ENCODE data around the gene SPATA24. TPM values are rescaled to one million over a fixed set of nuclear protein-coding genes. Genes with fewer than 3 reads are reported as not detected.

The SPATA24 gene
- total RNA-seq, 4 donors from 2014 or later: 0.65 to 1.4 (median 0.71) TPM; not detected in 1

DNA sequence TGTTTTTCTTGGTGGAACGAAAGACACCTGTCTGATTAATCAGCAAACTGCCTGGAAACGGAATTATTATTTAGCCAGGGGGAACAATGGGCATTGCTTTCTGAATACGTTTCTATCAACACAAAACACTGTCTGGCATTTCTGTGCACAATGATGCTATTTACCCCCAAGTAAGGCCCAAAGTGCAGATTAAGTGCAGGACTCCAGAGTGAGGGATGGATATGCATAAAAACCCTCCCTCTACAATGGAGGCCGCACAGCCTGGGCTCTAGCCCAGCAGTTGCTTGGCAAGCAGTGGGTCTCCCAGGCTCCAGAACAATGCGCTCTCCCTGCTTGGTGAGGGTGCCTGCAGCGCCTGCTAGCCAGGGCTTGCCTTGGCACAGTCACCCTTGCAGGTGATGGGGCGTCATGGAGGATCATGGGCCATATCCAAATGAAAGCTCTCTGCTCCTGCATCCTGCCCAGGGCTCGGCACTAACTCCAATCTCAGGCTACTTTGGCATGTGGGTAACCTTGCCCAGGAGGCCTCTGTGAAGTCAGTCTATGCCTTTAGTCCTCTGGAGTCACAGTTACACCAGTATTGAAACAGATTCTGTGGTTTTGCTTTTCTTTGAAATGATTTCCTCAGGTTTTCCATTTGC is 11.5 kb upstream of the SPATA24 start:
- TF ChIP-seq, protein P1, sequence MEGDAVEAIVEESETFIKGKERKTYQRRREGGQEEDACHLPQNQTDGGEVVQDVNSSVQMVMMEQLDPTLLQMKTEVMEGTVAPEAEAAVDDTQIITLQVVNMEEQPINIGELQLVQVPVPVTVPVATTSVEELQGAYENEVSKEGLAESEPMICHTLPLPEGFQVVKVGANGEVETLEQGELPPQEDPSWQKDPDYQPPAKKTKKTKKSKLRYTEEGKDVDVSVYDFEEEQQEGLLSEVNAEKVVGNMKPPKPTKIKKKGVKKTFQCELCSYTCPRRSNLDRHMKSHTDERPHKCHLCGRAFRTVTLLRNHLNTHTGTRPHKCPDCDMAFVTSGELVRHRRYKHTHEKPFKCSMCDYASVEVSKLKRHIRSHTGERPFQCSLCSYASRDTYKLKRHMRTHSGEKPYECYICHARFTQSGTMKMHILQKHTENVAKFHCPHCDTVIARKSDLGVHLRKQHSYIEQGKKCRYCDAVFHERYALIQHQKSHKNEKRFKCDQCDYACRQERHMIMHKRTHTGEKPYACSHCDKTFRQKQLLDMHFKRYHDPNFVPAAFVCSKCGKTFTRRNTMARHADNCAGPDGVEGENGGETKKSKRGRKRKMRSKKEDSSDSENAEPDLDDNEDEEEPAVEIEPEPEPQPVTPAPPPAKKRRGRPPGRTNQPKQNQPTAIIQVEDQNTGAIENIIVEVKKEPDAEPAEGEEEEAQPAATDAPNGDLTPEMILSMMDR (IDR thresholded peaks at IDR 0.05): no peak
- no peak overlapping the region for H3K4me3 ChIP-seq (ENCODE audit: low read depth, poor library complexity, severe bottlenecking)
- intact Hi-C loops (cut with DNase I; ENCODE audit: low total_unique reads): no loop called here
- peak in 1 of 2 donors; percentile 81 for DNase-seq (ENCODE audit: low spot score in 2 of 2)
- 39 to 51% methylated on average over 8 of the region's 8 CpGs for WGBS, 2 donors

DNA sequence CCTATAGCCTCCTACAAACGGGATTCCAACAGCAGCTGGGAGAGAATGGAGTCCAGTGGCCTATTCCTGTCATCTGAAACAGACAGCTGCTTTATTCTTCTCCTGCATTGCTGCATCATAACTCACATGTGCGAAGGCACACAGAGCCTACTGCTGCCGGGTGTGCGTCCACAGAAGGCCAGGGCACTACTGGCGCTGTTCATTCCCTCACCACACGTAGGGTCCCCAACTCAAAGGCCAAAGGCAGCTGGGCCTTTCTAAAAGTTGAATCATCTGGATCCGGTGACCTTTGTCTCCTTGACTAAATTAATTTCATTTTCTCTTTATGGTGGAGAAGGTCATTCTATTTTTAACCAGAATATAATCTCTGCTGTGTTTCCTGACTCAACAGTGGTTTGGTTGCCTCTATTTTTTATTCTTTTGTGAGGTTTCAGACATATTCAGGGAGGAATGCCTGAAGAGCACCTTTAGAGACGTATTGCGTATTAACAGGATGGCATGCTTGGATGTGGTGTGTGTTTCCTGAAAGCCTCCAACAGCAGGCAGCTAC is 10.8 kb upstream of the SPATA24 start:
- DNase-seq (ENCODE audit: low spot score in 2 of 2): peak in 1 of 2 donors; percentile 48
- H3K4me3 ChIP-seq (ENCODE audit: low read depth, poor library complexity, severe bottlenecking): no peak overlapping the region
- intact Hi-C loops (cut with DNase I; ENCODE audit: low total_unique reads): no loop called here
- TF ChIP-seq, protein P1 (IDR thresholded peaks at IDR 0.05): no peak
- TF ChIP-seq POLR2A (IDR thresholded peaks at IDR 0.05): no peak
- 42 to 63% methylated on average over 9 of the region's 9 CpGs for WGBS, 2 donors

DNA sequence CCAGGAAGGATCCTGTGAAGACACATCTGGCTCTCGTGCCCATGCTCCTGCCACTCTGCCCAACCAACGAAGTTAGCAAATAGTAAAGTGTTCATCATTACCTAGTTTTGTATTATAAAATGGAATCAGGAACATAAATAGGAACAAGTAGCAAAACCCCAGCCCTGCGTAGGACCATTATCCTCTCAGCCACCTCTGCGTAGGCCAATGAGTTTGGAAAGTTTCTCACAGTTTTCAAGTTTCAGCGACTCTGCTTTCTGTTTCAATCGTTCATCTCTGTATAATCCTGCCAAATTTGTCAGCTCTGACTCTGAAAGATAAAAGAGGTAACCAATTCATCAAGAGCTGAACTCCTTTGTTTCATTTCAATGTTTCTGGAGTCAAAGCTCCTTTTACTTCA is 10.1 kb upstream of the SPATA24 start:
- intact Hi-C loops (cut with DNase I; ENCODE audit: low total_unique reads): no loop called here
- DNase-seq (ENCODE audit: low spot score in 2 of 2): peak in 1 of 2 donors; percentile 26
- 68 to 70% methylated on average over 6 of the region's 6 CpGs for WGBS, 2 donors
- H3K4me3 ChIP-seq (ENCODE audit: low read depth, poor library complexity, severe bottlenecking): no peak overlapping the region
- TF ChIP-seq POLR2A (IDR thresholded peaks at IDR 0.05): no peak
- TF ChIP-seq, protein P1 (IDR thresholded peaks at IDR 0.05): no peak

DNA sequence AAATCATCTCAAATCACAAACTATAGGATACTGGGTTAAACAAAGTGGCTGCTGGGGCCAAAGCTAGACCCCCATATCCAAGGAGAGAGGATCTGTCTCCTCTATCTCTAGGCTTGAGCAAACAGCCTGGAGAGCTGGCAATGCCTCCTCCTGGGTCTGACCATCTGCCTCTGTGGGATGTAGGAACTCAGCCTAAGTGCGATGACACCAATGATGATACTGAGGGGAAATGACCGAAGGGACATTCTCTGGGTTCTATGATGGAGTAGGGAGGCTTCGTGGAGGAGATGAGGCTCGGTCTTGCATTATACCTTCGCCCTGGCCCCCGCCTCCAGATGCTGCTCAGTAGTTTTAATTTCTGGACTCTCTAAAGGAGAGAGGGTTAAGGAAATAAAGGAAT is 9.3 kb upstream of the SPATA24 start:
- peak in 1 of 2 donors; percentile 61 for DNase-seq (ENCODE audit: low spot score in 2 of 2)
- 94 to 96% methylated on average over 6 of the region's 6 CpGs for WGBS, 2 donors
- no peak overlapping the region for H3K4me3 ChIP-seq (ENCODE audit: low read depth, poor library complexity, severe bottlenecking)
- TF ChIP-seq, protein P1 (IDR thresholded peaks at IDR 0.05): no peak
- TF ChIP-seq POLR2A (IDR thresholded peaks at IDR 0.05): no peak
- intact Hi-C loops (cut with DNase I; ENCODE audit: low total_unique reads): no loop called here

DNA sequence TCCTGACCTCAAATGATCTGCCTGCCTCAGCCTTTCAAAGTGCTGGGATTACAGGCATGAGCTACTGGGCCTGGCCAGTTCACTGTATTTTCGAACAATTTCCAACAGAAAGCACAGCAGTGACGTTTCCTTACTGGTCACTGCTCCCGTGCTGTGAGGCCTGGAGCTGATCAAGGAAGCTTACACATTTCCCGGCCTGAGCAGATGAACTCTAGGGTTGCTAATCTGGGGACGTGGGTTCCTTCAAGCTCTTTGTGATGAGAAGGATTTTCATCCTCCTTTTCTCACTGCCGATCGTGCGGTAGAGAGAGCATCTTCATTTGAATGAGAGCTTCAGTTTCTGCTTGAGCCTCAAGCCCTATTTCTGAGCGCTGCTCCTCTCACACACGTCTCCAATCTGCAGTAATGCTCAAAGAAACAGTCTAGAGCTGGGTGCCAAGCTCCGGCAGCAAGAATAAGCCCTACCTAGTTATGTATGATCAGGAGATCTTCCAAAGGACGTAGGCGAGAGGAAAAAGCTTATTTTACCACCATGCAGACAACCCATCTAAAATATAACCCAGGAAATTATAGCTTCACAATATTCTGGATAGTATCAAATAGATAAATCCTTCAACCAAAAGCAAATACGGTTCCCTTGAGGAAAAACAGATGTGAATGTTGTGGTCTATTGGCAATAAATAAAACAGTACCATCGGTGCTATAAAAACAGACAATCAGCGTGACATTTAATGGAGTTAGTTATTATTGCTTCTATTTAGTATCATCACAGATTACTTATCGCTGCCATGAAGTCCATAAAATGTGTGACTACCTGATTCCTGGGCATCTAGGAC is 7.3 kb upstream of the SPATA24 start:
- intact Hi-C loops (cut with DNase I; ENCODE audit: low total_unique reads): no loop called here
- DNase-seq (ENCODE audit: low spot score in 2 of 2): peak in 1 of 2 donors; percentile 80
- TF ChIP-seq, protein P1 (IDR thresholded peaks at IDR 0.05): no peak
- TF ChIP-seq POLR2A (IDR thresholded peaks at IDR 0.05): no peak
- no peak overlapping the region for H3K4me3 ChIP-seq (ENCODE audit: low read depth, poor library complexity, severe bottlenecking)
- 61 to 62% methylated on average over 17 of the region's 17 CpGs for WGBS, 2 donors
